Gastroesophageal sphincter (tissue), 4 donors: ENCODE results near the gene RHBDF2. TPM values are rescaled to one million over a fixed set of nuclear protein-coding genes. Genes with fewer than 3 reads are reported as not detected.

Experiments
- ATAC-seq: fragments of 150-250 bp; one replicate; pipeline ENCODE4 v1.9.1; 2016; ENCODE audit warnings: mild to moderate bottlenecking, moderate library complexity
- H3K27ac ChIP-seq, 4 donors: fragments of 200-600 bp; sonication (generic) in 3 of 4; 1 replicate in 3 of 4; 2 replicates in 1 of 4; pipeline ENCODE4 v1.5.1; 2016 to 2019
- H3K27me3 ChIP-seq: fragments of 200-600 bp; sonication (generic); one replicate; pipeline ENCODE4 v1.5.1; 2019
- H3K36me3 ChIP-seq, 2 donors: fragments of 200-600 bp; sonication (generic); one replicate each; pipeline ENCODE4 v1.5.1; 2019; ENCODE audit warnings: control low read depth in 1 of 2
- H3K4me1 ChIP-seq, 3 donors: fragments of 200-600 bp; sonication (generic); 1 replicate in 2 of 3; 2 replicates in 1 of 3; pipeline ENCODE4 v1.5.1; 2016 to 2019; ENCODE audit warnings: control low read depth in 2 of 3
- H3K4me3 ChIP-seq, 2 donors: fragments of 200-600 bp; sonication (generic); one replicate each; pipeline ENCODE4 v1.5.1; 2019; ENCODE audit warnings: mild to moderate bottlenecking in 1 of 2, moderate library complexity in 1 of 2
- H3K9me3 ChIP-seq, 3 donors: fragments of 200-600 bp; sonication (generic); one replicate each; pipeline ENCODE4 v1.5.1; 2017 to 2019; ENCODE audit warnings: control low read depth in 2 of 3
- CTCF ChIP-seq, 4 experiments: fragments of 200-600 bp in 2 of 4; fragments of 450-650 bp in 2 of 4; sonication (generic) in 1 of 4; IDR thresholded peaks; one replicate each; pipeline ENCODE4 v1.5.1; 2017 to 2019; ENCODE audit warnings: antibody characterized with exemption in 4 of 4, mild to moderate bottlenecking in 2 of 4, moderate library complexity in 2 of 4
- EP300 ChIP-seq: sonication (generic); formaldehyde crosslinking; IDR thresholded peaks from one replicate; pipeline ENCODE4 v1.6.1; 2017; ENCODE audit warnings: antibody characterized with exemption, mild to moderate bottlenecking
- POLR2A ChIP-seq, 2 donors: fragments of 450-650 bp; IDR thresholded peaks; one replicate each; pipeline ENCODE4 v1.6.1; 2017; ENCODE audit warnings: antibody characterized with exemption in 2 of 2, mild to moderate bottlenecking in 2 of 2, moderate library complexity in 1 of 2
- POLR2AphosphoS5 ChIP-seq: sonication (generic); formaldehyde crosslinking; IDR thresholded peaks from one replicate; pipeline ENCODE4 v1.6.1; 2017; ENCODE audit warnings: antibody characterized with exemption
- WGBS, 2 donors: methylation state at CpG; one replicate each; pipeline ENCODE4 v1.1.5; 2018; ENCODE audit warnings: low coverage in 1 of 2; 5-methylcytosine and 5-hydroxymethylcytosine counted together
- total RNA-seq, 4 donors: library from RNA; depleted of rRNA; stranded (reverse); fragments of >200 nt; gene quantifications; one replicate each; pipeline ENCODE4 v1.1.0, GENCODE V29; 2016

Gene RHBDF2
- total RNA-seq, 4 donors from 2014 or later = 7.3 to 20.5 (median 8.5) TPM

GRCh38 chr17:76478097-76478496, 23.1 kb downstream of the RHBDF2 start:
- no peak overlapping the region for H3K27ac ChIP-seq
- TF ChIP-seq EP300 (no peak), POLR2A (IDR thresholded peaks at IDR 0.05) (no peak), POLR2AphosphoS5 (no peak), CTCF (IDR thresholded peaks at IDR 0.05) (no peak)
- peaks cover 0 to 35% of the 10 kb centered on the region in 2 donors for H3K36me3 ChIP-seq
- H3K4me3 ChIP-seq = no peak overlapping the region
- no peaks in the 10 kb centered on the region for H3K27me3 ChIP-seq
- no peaks in the 10 kb centered on the region for H3K4me1 ChIP-seq
- ATAC-seq = no peak
- no peaks in the 10 kb centered on the region for H3K9me3 ChIP-seq
- WGBS, 2 donors = 93% methylated on average over 6 of the region's 10 CpGs; no CpG with 5 or more reads in 1 of the 2 donors

GRCh38 chr17:76477576-76477975, 23.6 kb downstream of the RHBDF2 start:
- Histone ChIP-seq H3K9me3 (no peaks in the 10 kb centered on the region), H3K27me3 (no peaks in the 10 kb centered on the region), H3K36me3 (peaks cover 0 to 40% of the 10 kb centered on the region in 2 donors), H3K4me3 (no peak overlapping the region), H3K27ac (no peak overlapping the region), H3K4me1 (no peaks in the 10 kb centered on the region)
- no peak for TF ChIP-seq POLR2AphosphoS5
- no peak for TF ChIP-seq POLR2A (IDR thresholded peaks at IDR 0.05)
- no peak for TF ChIP-seq EP300
- TF ChIP-seq CTCF (IDR thresholded peaks at IDR 0.05) = no peak
- WGBS, 2 donors = no CpG with 5 or more reads among the region's 15 CpGs
- ATAC-seq = no peak

GRCh38 chr17:76476736-76477135, 24.5 kb downstream of the RHBDF2 start:
- H3K27ac ChIP-seq = no peak overlapping the region
- no peaks in the 10 kb centered on the region for H3K4me1 ChIP-seq
- peaks cover 0 to 48% of the 10 kb centered on the region in 2 donors for H3K36me3 ChIP-seq
- ATAC-seq = no peak
- H3K9me3 ChIP-seq = no peaks in the 10 kb centered on the region
- H3K27me3 ChIP-seq = no peaks in the 10 kb centered on the region
- H3K4me3 ChIP-seq = no peak overlapping the region
- WGBS, 2 donors = no CpG with 5 or more reads among the region's 20 CpGs
- no peak for TF ChIP-seq POLR2AphosphoS5
- TF ChIP-seq POLR2A (IDR thresholded peaks at IDR 0.05) = no peak
- TF ChIP-seq EP300 = no peak
- no peak for TF ChIP-seq CTCF (IDR thresholded peaks at IDR 0.05)

DNA sequence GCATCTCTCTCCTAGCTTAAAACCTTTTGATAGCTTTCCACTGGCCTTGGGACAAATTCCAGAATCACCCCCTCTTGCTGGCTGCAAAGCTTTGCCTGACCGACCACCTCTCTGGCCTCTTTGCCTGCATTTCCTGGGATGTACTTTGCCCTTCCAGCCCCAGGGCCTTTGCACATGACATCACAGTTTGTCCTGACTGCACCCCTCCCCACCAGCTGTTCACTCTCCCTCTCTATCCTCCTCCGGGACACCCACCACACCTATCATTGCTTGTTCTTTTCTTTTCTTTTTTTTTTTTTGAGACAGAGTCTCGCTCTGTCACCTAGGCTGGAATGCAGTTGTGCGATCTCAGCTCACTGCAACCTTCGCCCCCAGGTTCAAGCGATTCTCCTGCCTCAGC, 25.9 kb downstream of the RHBDF2 start:
- no peak for ATAC-seq

More for the DNA sequence above, 25.9 kb downstream of the RHBDF2 start:
- Histone ChIP-seq H3K36me3 (peaks cover 0 to 57% of the 10 kb centered on the region in 2 donors), H3K4me1 (no peaks in the 10 kb centered on the region), H3K4me3 (no peak overlapping the region), H3K9me3 (no peaks in the 10 kb centered on the region), H3K27ac (no peak overlapping the region), H3K27me3 (no peaks in the 10 kb centered on the region)
- TF ChIP-seq CTCF (IDR thresholded peaks at IDR 0.05) = no peak
- TF ChIP-seq POLR2A (IDR thresholded peaks at IDR 0.05) = no peak
- TF ChIP-seq POLR2AphosphoS5 = no peak
- no peak for TF ChIP-seq EP300
- WGBS, 2 donors = 94 to 100% methylated on average over 3 to 6 of the region's 6 CpGs
